Memory B cell (primary cell): ENCODE data around the gene SF3B5.
A peak's percentile ranks its signal among the peaks of the same experiment; 100 is the strongest.

Experiments
- ATAC-seq: fragments of 150-1000 bp; cut with Tn5 transposase; 2 replicates; pipeline ENCODE4 v1.10.0; 2021; ENCODE audit warnings: low read depth, mild to moderate bottlenecking, moderate library complexity
- DNase-seq, 2 donors: peaks; one replicate each; pipeline ENCODE4 v3.0.0; 2022; ENCODE audit warnings: low spot score in 2 of 2
- H3K27ac Mint-ChIP-seq: one replicate; pipeline ENCODE4 v1.8.0; 2022; ENCODE audit warnings: mild to moderate bottlenecking, moderate library complexity, mixed read lengths
- H3K27me3 Mint-ChIP-seq: one replicate; pipeline ENCODE4 v1.8.0; 2022; ENCODE audit warnings: mixed read lengths
- H3K36me3 Mint-ChIP-seq: one replicate; pipeline ENCODE4 v1.8.0; 2022; ENCODE audit warnings: mild to moderate bottlenecking, mixed read lengths
- H3K4me1 Mint-ChIP-seq: one replicate; pipeline ENCODE4 v1.8.0; 2022; ENCODE audit warnings: mixed read lengths
- H3K4me3 Mint-ChIP-seq: one replicate; pipeline ENCODE4 v1.8.0; 2022; ENCODE audit warnings: mild to moderate bottlenecking, moderate library complexity, mixed read lengths
- H3K9me3 Mint-ChIP-seq: one replicate; pipeline ENCODE4 v1.8.0; 2022; ENCODE audit warnings: mixed read lengths

SF3B5 gene

GRCh38 chr6:144127097-144127496, 31.7 kb upstream of the SF3B5 start:
- Mint-ChIP-seq H3K9me3 (no peaks in the 10 kb centered on the region), H3K27ac (no peak overlapping the region), H3K27me3 (peaks cover 11% of the 10 kb centered on the region), H3K4me3 (no peak overlapping the region), H3K4me1 (peaks cover 9% of the 10 kb centered on the region), H3K36me3 (no peaks in the 10 kb centered on the region)
- no peak for ATAC-seq
- DNase-seq: no peak

- no peak overlapping the region for H3K4me3 Mint-ChIP-seq
These were observed 28.5 kb upstream of the SF3B5 start for GRCh38 chr6:144123836-144124235.

GRCh38 chr6:144123421-144123820, 28.0 kb upstream of the SF3B5 start:
- no peaks in the 10 kb centered on the region for H3K36me3 Mint-ChIP-seq
- peaks cover 1% of the 10 kb centered on the region for H3K27me3 Mint-ChIP-seq
- H3K27ac Mint-ChIP-seq: no peak overlapping the region
- H3K9me3 Mint-ChIP-seq: no peaks in the 10 kb centered on the region
- DNase-seq (no peak), ATAC-seq (no peak)
- H3K4me1 Mint-ChIP-seq: no peaks in the 10 kb centered on the region
- no peak overlapping the region for H3K4me3 Mint-ChIP-seq

More at GRCh38 chr6:144123836-144124235, 28.5 kb upstream of the SF3B5 start:
- ATAC-seq (no peak), DNase-seq (no peak)
- Mint-ChIP-seq H3K4me1 (no peaks in the 10 kb centered on the region), H3K27ac (no peak overlapping the region), H3K27me3 (peaks cover 2% of the 10 kb centered on the region), H3K36me3 (no peaks in the 10 kb centered on the region), H3K9me3 (no peaks in the 10 kb centered on the region)

GRCh38 chr6:144122861-144123260, 27.5 kb upstream of the SF3B5 start:
- no peak for DNase-seq
- Mint-ChIP-seq H3K4me3 (no peak overlapping the region), H3K9me3 (no peaks in the 10 kb centered on the region), H3K36me3 (no peaks in the 10 kb centered on the region), H3K27me3 (no peaks in the 10 kb centered on the region), H3K27ac (no peak overlapping the region), H3K4me1 (no peaks in the 10 kb centered on the region)
- ATAC-seq: no peak

DNA sequence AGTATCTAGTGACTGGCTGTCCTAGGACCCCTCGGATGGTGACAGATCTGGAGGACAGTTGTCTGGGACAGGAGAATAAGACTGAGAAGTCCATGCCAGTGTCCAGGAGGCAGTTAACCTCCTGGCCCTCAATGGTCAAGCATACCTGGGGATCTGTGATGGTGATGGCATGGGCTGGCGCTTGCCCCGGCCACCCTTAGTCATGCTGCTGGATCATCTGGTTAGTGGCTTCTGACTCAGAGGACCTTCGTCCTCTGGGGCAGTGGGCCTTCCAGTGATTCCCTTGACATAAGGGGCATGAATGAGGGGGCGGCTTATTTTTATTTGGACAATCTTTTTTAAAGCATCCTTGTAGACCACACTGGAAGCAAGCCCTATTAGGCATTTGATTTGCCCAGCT, 24.0 kb upstream of the SF3B5 start:
- H3K9me3 Mint-ChIP-seq: no peaks in the 10 kb centered on the region
- H3K27me3 Mint-ChIP-seq: no peaks in the 10 kb centered on the region
- H3K36me3 Mint-ChIP-seq: no peaks in the 10 kb centered on the region
- H3K4me1 Mint-ChIP-seq: no peaks in the 10 kb centered on the region
- DNase-seq (no peak), ATAC-seq (no peak)
- H3K27ac Mint-ChIP-seq: no peak overlapping the region
- H3K4me3 Mint-ChIP-seq: no peak overlapping the region

DNA sequence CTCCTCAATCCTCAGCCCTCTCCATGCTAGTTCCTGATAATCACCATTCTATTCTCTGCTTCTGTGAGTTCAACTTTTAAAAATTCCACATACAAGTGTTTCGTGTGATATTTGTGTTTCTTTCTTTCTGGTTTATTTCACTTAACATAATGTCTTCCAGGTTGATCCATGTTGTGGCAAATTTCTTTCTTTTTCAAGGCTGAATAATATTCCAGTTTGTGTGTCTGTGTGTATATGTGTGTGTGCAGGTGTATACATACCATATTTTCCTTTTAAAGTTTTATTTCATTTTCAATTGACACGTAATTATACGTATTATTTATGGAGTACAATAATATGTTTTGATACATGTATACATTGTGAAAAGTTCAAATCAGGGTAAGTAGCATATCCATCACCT, 19.8 kb upstream of the SF3B5 start:
- no peak for DNase-seq
- no peak overlapping the region for H3K27ac Mint-ChIP-seq
- no peak overlapping the region for H3K4me3 Mint-ChIP-seq
- H3K9me3 Mint-ChIP-seq: no peaks in the 10 kb centered on the region
- H3K4me1 Mint-ChIP-seq: no peaks in the 10 kb centered on the region
- H3K36me3 Mint-ChIP-seq: no peaks in the 10 kb centered on the region
- H3K27me3 Mint-ChIP-seq: no peaks in the 10 kb centered on the region
- no peak for ATAC-seq

- Mint-ChIP-seq H3K4me3 (no peak overlapping the region), H3K27ac (no peak overlapping the region), H3K27me3 (no peaks in the 10 kb centered on the region), H3K36me3 (no peaks in the 10 kb centered on the region), H3K9me3 (no peaks in the 10 kb centered on the region), H3K4me1 (no peaks in the 10 kb centered on the region)
- no peak for DNase-seq
- no peak for ATAC-seq
These were observed 18.0 kb upstream of the SF3B5 start for GRCh38 chr6:144113366-144113765.

GRCh38 chr6:144110210-144110609, 14.8 kb upstream of the SF3B5 start:
- no peaks in the 10 kb centered on the region for H3K9me3 Mint-ChIP-seq
- no peaks in the 10 kb centered on the region for H3K4me1 Mint-ChIP-seq

DNA sequence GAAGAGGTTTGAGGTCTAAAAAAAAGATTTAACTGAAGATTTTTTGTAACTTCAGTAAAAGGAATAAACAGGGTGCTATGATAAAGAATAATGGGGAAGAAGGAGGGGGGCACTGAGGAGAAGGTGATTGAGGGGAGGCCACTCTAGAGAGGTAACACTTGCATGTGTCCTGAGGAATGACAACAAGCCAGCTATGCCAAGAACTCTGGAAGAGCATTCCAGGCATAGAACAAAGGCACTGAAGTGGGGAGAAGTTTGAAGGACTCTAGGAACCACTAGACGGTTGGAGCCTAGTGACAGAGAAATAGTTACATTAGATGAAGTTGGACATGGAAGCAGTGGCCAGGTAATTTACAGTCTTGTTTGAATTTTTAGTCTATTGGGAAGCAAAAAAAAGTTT, 10.8 kb upstream of the SF3B5 start:
- Mint-ChIP-seq H3K27ac (no peak overlapping the region), H3K4me1 (peaks cover 2% of the 10 kb centered on the region), H3K4me3 (no peak overlapping the region), H3K9me3 (no peaks in the 10 kb centered on the region), H3K27me3 (peaks cover 2% of the 10 kb centered on the region), H3K36me3 (no peaks in the 10 kb centered on the region)
- no peak for DNase-seq
- ATAC-seq: no peak

More at GRCh38 chr6:144110210-144110609, 14.8 kb upstream of the SF3B5 start:
- DNase-seq (no peak), ATAC-seq (no peak)
- Mint-ChIP-seq H3K27ac (no peak overlapping the region), H3K36me3 (no peaks in the 10 kb centered on the region), H3K4me3 (no peak overlapping the region), H3K27me3 (no peaks in the 10 kb centered on the region)

- no peak overlapping the region for H3K4me3 Mint-ChIP-seq
- peak; percentile 47 to 70 for DNase-seq
- no peaks in the 10 kb centered on the region for H3K9me3 Mint-ChIP-seq
- peak; percentile 82 for ATAC-seq
- H3K27ac Mint-ChIP-seq: no peak overlapping the region
- peaks cover 2% of the 10 kb centered on the region for H3K27me3 Mint-ChIP-seq
- H3K4me1 Mint-ChIP-seq: peaks cover 2% of the 10 kb centered on the region
- H3K36me3 Mint-ChIP-seq: no peaks in the 10 kb centered on the region
These were observed 9.6 kb upstream of the SF3B5 start for GRCh38 chr6:144104898-144105487.

- Mint-ChIP-seq H3K9me3 (no peaks in the 10 kb centered on the region), H3K27ac (no peak overlapping the region), H3K27me3 (peaks cover 2% of the 10 kb centered on the region), H3K4me1 (peaks cover 2% of the 10 kb centered on the region), H3K36me3 (no peaks in the 10 kb centered on the region), H3K4me3 (no peak overlapping the region)
- ATAC-seq: no peak
- DNase-seq: no peak
These were observed 9.1 kb upstream of the SF3B5 start for GRCh38 chr6:144104488-144104887.

GRCh38 chr6:144103026-144103563, 7.7 kb upstream of the SF3B5 start:
- no peak for ATAC-seq
- peaks cover 2% of the 10 kb centered on the region for H3K27me3 Mint-ChIP-seq
- H3K4me3 Mint-ChIP-seq: no peak overlapping the region

GRCh38 chr6:144098993-144099392, 3.6 kb upstream of the SF3B5 start:
- H3K9me3 Mint-ChIP-seq: no peaks in the 10 kb centered on the region
- no peak for ATAC-seq
- H3K27ac Mint-ChIP-seq: no peak overlapping the region
- H3K36me3 Mint-ChIP-seq: peaks cover 3% of the 10 kb centered on the region
- peaks cover 14% of the 10 kb centered on the region for H3K4me1 Mint-ChIP-seq
- H3K4me3 Mint-ChIP-seq: no peak overlapping the region
- no peak for DNase-seq
- peaks cover 2% of the 10 kb centered on the region for H3K27me3 Mint-ChIP-seq

More at GRCh38 chr6:144103026-144103563, 7.7 kb upstream of the SF3B5 start:
- no peak for DNase-seq
- H3K27ac Mint-ChIP-seq: peak overlapping the region; percentile 39
- H3K4me1 Mint-ChIP-seq: peaks cover 2% of the 10 kb centered on the region
- no peaks in the 10 kb centered on the region for H3K36me3 Mint-ChIP-seq
- H3K9me3 Mint-ChIP-seq: no peaks in the 10 kb centered on the region

DNA sequence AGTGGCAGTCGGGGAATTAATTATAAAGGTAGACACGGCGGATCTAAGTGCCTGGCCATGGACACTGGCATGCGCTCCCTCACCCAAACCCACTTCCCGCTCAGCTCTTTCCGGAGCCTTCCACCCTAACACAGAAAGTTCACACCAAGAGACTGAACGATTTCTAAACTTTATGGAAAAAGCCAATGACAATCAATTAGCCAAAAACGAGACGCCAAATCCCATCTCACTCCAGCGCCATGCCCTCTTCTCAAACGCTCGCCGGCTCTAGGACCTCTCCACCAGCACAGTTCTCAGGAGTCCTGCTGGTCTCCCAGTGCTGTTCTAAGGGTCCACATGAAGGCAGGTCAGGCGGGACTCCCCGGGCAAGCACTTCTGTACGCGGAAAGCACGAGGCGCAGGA, 641 bp downstream of the SF3B5 start:
- Mint-ChIP-seq H3K36me3 (peaks cover 4% of the 10 kb centered on the region), H3K4me1 (peaks cover 19% of the 10 kb centered on the region), H3K27me3 (no peaks in the 10 kb centered on the region), H3K4me3 (peak overlapping the region; percentile 96), H3K9me3 (no peaks in the 10 kb centered on the region), H3K27ac (peak overlapping the region; percentile 98)
- DNase-seq (no peak), ATAC-seq (no peak)

- no peak for DNase-seq
- H3K27ac Mint-ChIP-seq: peak overlapping the region; percentile 98
- ATAC-seq: no peak
- H3K4me3 Mint-ChIP-seq: peak overlapping the region; percentile 96
- H3K27me3 Mint-ChIP-seq: no peaks in the 10 kb centered on the region
- H3K9me3 Mint-ChIP-seq: no peaks in the 10 kb centered on the region
- peaks cover 5% of the 10 kb centered on the region for H3K36me3 Mint-ChIP-seq
- H3K4me1 Mint-ChIP-seq: peaks cover 19% of the 10 kb centered on the region
These were observed 1.7 kb downstream of the SF3B5 start for GRCh38 chr6:144093658-144094057.
